Endothelial cell of umbilical vein (primary cell): ENCODE data around the gene CHL1. TPM values are rescaled to one million over a fixed set of nuclear protein-coding genes. Genes with fewer than 3 reads are reported as not detected.

Experiments used
- BruUV-seq: library from RNA; stranded (reverse); fragments of 400-500 nt; replicated peaks from 2 replicates; lab custom pipeline; 2021; lab: Mats Ljungman, UMichigan
- CTCF ChIA-PET: fragments of 300-600, 350-600 bp; sonication (Branson Sonifier 250); formaldehyde crosslinking; loops from one replicate; lab custom pipeline; 2021; ENCODE audit warnings: antibody characterized with exemption, inconsistent platforms; lab: Charles Lee
- POLR2A ChIA-PET: fragments of 300-600, 350-600 bp; sonication (Branson Sonifier 250); formaldehyde crosslinking; loops from one replicate; lab custom pipeline; 2021; ENCODE audit warnings: antibody characterized with exemption, inconsistent platforms; lab: Charles Lee
- DNase-seq: peaks from one replicate; pipeline ENCODE4 v3.0.0-alpha.2; 2011; ENCODE audit warnings: low read depth, low spot score
- FAIRE-seq: peaks from 2 replicates; lab custom pipeline; 2011; peaks lifted over from hg19 to GRCh38; lab: Jason Lieb, UNC
- H2AFZ ChIP-seq: 2 replicates; pipeline ENCODE4 v1.6.0; 2012; ENCODE audit warnings: low read depth, low read length, control low read depth, inconsistent platforms
- H3K27ac ChIP-seq: 2 replicates; pipeline ENCODE4 v1.5.1; 2011; ENCODE audit warnings: low read depth, mild to moderate bottlenecking, control low read depth, low read length, moderate library complexity; ENCODE audit not compliant: insufficient read depth
- H3K27me3 ChIP-seq, 2 experiments: 2 replicates each; pipeline versions ENCODE4 v1.6.0 to v1.6.1; 2011; ENCODE audit warnings: low read length in 2 of 2, mixed read lengths in 1 of 2; ENCODE audit not compliant: control insufficient read depth in 2 of 2, insufficient read depth in 2 of 2
- H3K36me3 ChIP-seq, 2 experiments: 2 replicates in 1 of 2; 3 replicates in 1 of 2; pipeline ENCODE4 v1.5.1; 2011; ENCODE audit warnings: low read length in 2 of 2, mild to moderate bottlenecking in 1 of 2, moderate library complexity in 1 of 2; ENCODE audit not compliant: control insufficient read depth in 2 of 2, insufficient read depth in 2 of 2; ENCODE audit errors: extremely low read depth in 1 of 2
- H3K4me1 ChIP-seq: 3 replicates; pipeline ENCODE4 v1.5.1; 2011; ENCODE audit warnings: mild to moderate bottlenecking, low read length; ENCODE audit not compliant: control insufficient read depth, insufficient read depth; ENCODE audit errors: extremely low read depth
- H3K4me2 ChIP-seq: 2 replicates; pipeline ENCODE4 v1.6.1; 2011; ENCODE audit warnings: low read length, control low read depth, mixed read lengths; ENCODE audit not compliant: insufficient read depth
- H3K4me3 ChIP-seq, 3 experiments: fragments of 200-600 bp in 1 of 3; sonication (generic), shearing (Covaris generic) in 1 of 3; replicated peaks in 1 of 3; 2 replicates each; pipeline ENCODE4 v1.5.1; 2011 to 2016; ENCODE audit warnings: control low read depth in 3 of 3, low read length in 3 of 3, mild to moderate bottlenecking in 2 of 3, inconsistent platforms in 1 of 3, low read depth in 1 of 3, moderate library complexity in 1 of 3; ENCODE audit not compliant: insufficient read depth in 1 of 3
- H3K79me2 ChIP-seq: 2 replicates; pipeline ENCODE4 v1.6.0; 2012; ENCODE audit warnings: low read length, inconsistent platforms; ENCODE audit not compliant: control insufficient read depth, insufficient read depth
- H3K9ac ChIP-seq: replicated peaks from 2 replicates; pipeline ENCODE3; 2011; ENCODE audit warnings: low read length, control low read depth; ENCODE audit not compliant: insufficient read depth; ENCODE audit errors: extremely low read depth
- H3K9me1 ChIP-seq: replicated peaks from 3 replicates; pipeline ENCODE4 v1.6.0; 2011; ENCODE audit warnings: mild to moderate bottlenecking, low read length; ENCODE audit not compliant: control insufficient read depth, insufficient read depth; ENCODE audit errors: extremely low read depth
- H3K9me3 ChIP-seq: replicated peaks from 2 replicates; pipeline ENCODE4 v1.5.1; 2012; ENCODE audit warnings: low read length, inconsistent platforms; ENCODE audit not compliant: control insufficient read depth, insufficient read depth
- H4K20me1 ChIP-seq: replicated peaks from 2 replicates; pipeline ENCODE3; 2011; ENCODE audit warnings: mild to moderate bottlenecking, low read length; ENCODE audit not compliant: control insufficient read depth, insufficient read depth; ENCODE audit errors: extremely low read depth
- CTCF ChIP-seq, 2 donors: IDR thresholded peaks; 1 replicate in 1 of 2; 2 replicates in 1 of 2; pipeline ENCODE4 v1.5.1; 2011; ENCODE audit warnings: low read length in 2 of 2, mild to moderate bottlenecking in 2 of 2, moderate library complexity in 2 of 2, control low read depth in 1 of 2, inconsistent platforms in 1 of 2, low read depth in 1 of 2; ENCODE audit not compliant: insufficient read depth in 1 of 2; ENCODE audit errors: extremely low read depth in 1 of 2
- EZH2 ChIP-seq: IDR thresholded peaks from 2 replicates; pipeline ENCODE4 v1.6.1; 2012; ENCODE audit warnings: borderline replicate concordance, low read depth, mild to moderate bottlenecking, moderate library complexity, low read length, inconsistent platforms; ENCODE audit not compliant: severe bottlenecking
- FOS ChIP-seq: IDR thresholded peaks from 2 replicates; pipeline ENCODE4 v1.6.1; 2011; ENCODE audit warnings: mild to moderate bottlenecking, low read length, moderate library complexity, borderline replicate concordance; ENCODE audit not compliant: insufficient read depth
- GATA2 ChIP-seq: IDR thresholded peaks from 2 replicates; pipeline ENCODE4 v1.7.0; 2011; ENCODE audit warnings: low read depth, mild to moderate bottlenecking, moderate library complexity, mixed read lengths, low read length; ENCODE audit not compliant: insufficient read length, insufficient read depth
- JUN ChIP-seq: IDR thresholded peaks from 2 replicates; pipeline ENCODE4 v1.6.1; 2011; ENCODE audit warnings: borderline replicate concordance, low read depth; ENCODE audit not compliant: insufficient read length, insufficient read depth
- MAX ChIP-seq: IDR thresholded peaks from 2 replicates; pipeline ENCODE4 v1.6.1; 2011; ENCODE audit not compliant: insufficient read depth, insufficient read length
- MYC ChIP-seq: IDR thresholded peaks from one replicate; pipeline ENCODE4 v1.6.1; 2011; ENCODE audit warnings: mild to moderate bottlenecking, low read depth, low read length
- POLR2A ChIP-seq: IDR thresholded peaks from 2 replicates; pipeline ENCODE4 v1.6.1; 2012; ENCODE audit warnings: low read depth, mild to moderate bottlenecking, control low read depth, low read length
- POLR2AphosphoS5 ChIP-seq: IDR thresholded peaks from 2 replicates; pipeline ENCODE4 v1.6.1; 2012; ENCODE audit warnings: low read depth, mild to moderate bottlenecking, control low read depth, low read length, moderate library complexity; ENCODE audit not compliant: insufficient read depth
- dilution Hi-C: fragments of 300-500 bp; cut with MboI; formaldehyde crosslinking; loops from one replicate; pipeline ENCODE4 v1.15.0; 2019; ENCODE audit warnings: low sequenced_read_pairs; ENCODE audit not compliant: extremely low pct_ligation_motif_present
- intact Hi-C: fragments of 100-400 bp; cut with micrococcal nuclease; formaldehyde crosslinking; loops from one replicate; pipeline ENCODE4 v1.10.0; 2022
- polyA plus RNA-seq, 4 experiments: library from polyadenylated mRNA; depleted of rRNA in 3 of 4; stranded (reverse) in 3 of 4; unstranded in 1 of 4; fragments of >200 nt; gene quantifications; 2 replicates each; pipeline versions ENCODE4 v1.2.1 to v1.2.3, GENCODE V29; 2011 to 2012; ENCODE audit warnings: missing spikeins in 1 of 4
- total RNA-seq: library from RNA; stranded (reverse); gene quantifications from 2 replicates; pipeline ENCODE4 v1.2.3, GENCODE V29; 2021

The CHL1 gene
- total and polyA plus RNA-seq, 2 donors (not counting 3 experiments of a cell fraction or from before 2014, with no cell fraction given), result not detected

- no peaks in the 10 kb centered on the region for H3K36me3 ChIP-seq
- no peaks in the 10 kb centered on the region for H3K79me2 ChIP-seq
- POLR2A ChIA-PET, result no interaction called here
- no peaks in the 10 kb centered on the region for H3K4me1 ChIP-seq
- H3K27me3 ChIP-seq, result no peaks in the 10 kb centered on the region
- no TSS peak for BruUV-seq
- DNase-seq, result no peak
- intact Hi-C loops, result no loop called here
- H4K20me1 ChIP-seq, result no peaks in the 10 kb centered on the region
- H3K9me3 ChIP-seq, result no peaks in the 10 kb centered on the region
- H3K9me1 ChIP-seq, result no peaks in the 10 kb centered on the region
- no peak overlapping the region for H3K4me3 ChIP-seq
- TF ChIP-seq POLR2A, result no peak
- no peak for TF ChIP-seq POLR2AphosphoS5
- TF ChIP-seq CTCF (IDR thresholded peaks at IDR 0.05; ENCODE audit: extremely low read depth in 1 of 2, insufficient read depth in 1 of 2, low read depth in 1 of 2, low read length in 2 of 2), result no peak
- TF ChIP-seq FOS, result no peak
- TF ChIP-seq EZH2, result no peak
- dilution Hi-C loops, result no loop called here
- H2AFZ ChIP-seq, result no peak overlapping the region
- H3K27ac ChIP-seq, result no peak overlapping the region
- H3K4me2 ChIP-seq, result no peak overlapping the region
- H3K9ac ChIP-seq, result no peak overlapping the region
- CTCF ChIA-PET, result no interaction called here
- FAIRE-seq, result no peak
Measured at GRCh38 chr3:256501-256900, 59.9 kb downstream of the CHL1 start.

GRCh38 chr3:257826-258225 lies 61.3 kb downstream of the CHL1 start:
- Histone ChIP-seq H3K27ac (no peak overlapping the region), H3K9me1 (no peaks in the 10 kb centered on the region), H3K9ac (no peak overlapping the region), H4K20me1 (no peaks in the 10 kb centered on the region), H3K4me2 (no peak overlapping the region), H3K9me3 (no peaks in the 10 kb centered on the region), H3K4me1 (no peaks in the 10 kb centered on the region), H3K27me3 (no peaks in the 10 kb centered on the region), H2AFZ (no peak overlapping the region), H3K79me2 (no peaks in the 10 kb centered on the region), H3K36me3 (no peaks in the 10 kb centered on the region), H3K4me3 (no peak overlapping the region)
- CTCF ChIA-PET, result no interaction called here
- intact Hi-C loops (no loop called here), dilution Hi-C loops (no loop called here)
- TF ChIP-seq JUN (no peak), EZH2 (no peak), GATA2 (no peak), MYC (no peak), FOS (no peak), POLR2A (no peak), CTCF (IDR thresholded peaks at IDR 0.05; ENCODE audit: extremely low read depth in 1 of 2, insufficient read depth in 1 of 2, low read depth in 1 of 2, low read length in 2 of 2) (no peak), POLR2AphosphoS5 (no peak), MAX (no peak)
- POLR2A ChIA-PET, result no interaction called here
- FAIRE-seq (no peak), DNase-seq (no peak)
- no TSS peak for BruUV-seq
